ENCODE measurements around the gene RAI14.

- no peak for TF ChIP-seq EZH2 (IDR thresholded peaks at IDR 0.05; ENCODE audit: borderline replicate concordance, low read depth, low read length, poor library complexity, severe bottlenecking)
- TF ChIP-seq CTCF (conservative IDR thresholded peaks at IDR 0.05; ENCODE audit: low read depth, low read length), result no peak
Measured at GRCh38 chr5:34731435-34732232, 75.5 kb downstream of the RAI14 start.

Measured in A673 (cell line).